OCI-LY3 (cell line): Measurements from ENCODE around the gene DEPDC5.

Experiments
- EZH2phosphoT487 ChIP-seq: fragments of 200-600 bp; shearing (Covaris generic); IDR thresholded peaks from 2 replicates; pipeline ENCODE4 v1.6.1; 2018; ENCODE audit warnings: antibody characterized with exemption, mixed run types, low read depth
- TF ChIP-seq, protein P1 (sequence below): fragments of 200-600, 300-600 bp; sonication (generic); IDR thresholded peaks from 2 replicates; pipeline ENCODE4 v1.5.1; 2014; ENCODE audit warnings: antibody characterized with exemption, low read length, low read depth

DNA sequence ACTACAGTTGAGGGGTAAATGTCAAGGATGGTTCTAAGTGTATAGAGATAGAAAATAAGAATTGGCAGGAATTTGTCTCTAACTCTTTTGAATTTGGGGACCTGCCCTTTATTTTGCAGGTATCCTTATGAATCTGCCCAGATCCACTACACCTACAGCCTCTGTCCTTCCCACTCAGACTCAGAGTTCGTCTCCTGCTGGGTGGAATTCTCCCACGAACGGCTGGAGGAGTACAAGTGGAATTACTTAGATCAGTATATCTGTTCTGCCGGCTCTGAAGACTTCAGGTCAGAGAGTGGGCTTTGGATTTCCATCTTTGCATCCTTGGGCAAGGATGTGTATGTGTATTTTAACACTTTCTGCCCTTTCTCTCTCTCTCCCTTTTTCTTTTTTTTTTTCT is 89.7 kb downstream of the DEPDC5 start:
- TF ChIP-seq, protein P1, sequence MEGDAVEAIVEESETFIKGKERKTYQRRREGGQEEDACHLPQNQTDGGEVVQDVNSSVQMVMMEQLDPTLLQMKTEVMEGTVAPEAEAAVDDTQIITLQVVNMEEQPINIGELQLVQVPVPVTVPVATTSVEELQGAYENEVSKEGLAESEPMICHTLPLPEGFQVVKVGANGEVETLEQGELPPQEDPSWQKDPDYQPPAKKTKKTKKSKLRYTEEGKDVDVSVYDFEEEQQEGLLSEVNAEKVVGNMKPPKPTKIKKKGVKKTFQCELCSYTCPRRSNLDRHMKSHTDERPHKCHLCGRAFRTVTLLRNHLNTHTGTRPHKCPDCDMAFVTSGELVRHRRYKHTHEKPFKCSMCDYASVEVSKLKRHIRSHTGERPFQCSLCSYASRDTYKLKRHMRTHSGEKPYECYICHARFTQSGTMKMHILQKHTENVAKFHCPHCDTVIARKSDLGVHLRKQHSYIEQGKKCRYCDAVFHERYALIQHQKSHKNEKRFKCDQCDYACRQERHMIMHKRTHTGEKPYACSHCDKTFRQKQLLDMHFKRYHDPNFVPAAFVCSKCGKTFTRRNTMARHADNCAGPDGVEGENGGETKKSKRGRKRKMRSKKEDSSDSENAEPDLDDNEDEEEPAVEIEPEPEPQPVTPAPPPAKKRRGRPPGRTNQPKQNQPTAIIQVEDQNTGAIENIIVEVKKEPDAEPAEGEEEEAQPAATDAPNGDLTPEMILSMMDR = no peak
- no peak for TF ChIP-seq EZH2phosphoT487
